ENCODE results near the gene EGFLAM.

Gene EGFLAM

DNA sequence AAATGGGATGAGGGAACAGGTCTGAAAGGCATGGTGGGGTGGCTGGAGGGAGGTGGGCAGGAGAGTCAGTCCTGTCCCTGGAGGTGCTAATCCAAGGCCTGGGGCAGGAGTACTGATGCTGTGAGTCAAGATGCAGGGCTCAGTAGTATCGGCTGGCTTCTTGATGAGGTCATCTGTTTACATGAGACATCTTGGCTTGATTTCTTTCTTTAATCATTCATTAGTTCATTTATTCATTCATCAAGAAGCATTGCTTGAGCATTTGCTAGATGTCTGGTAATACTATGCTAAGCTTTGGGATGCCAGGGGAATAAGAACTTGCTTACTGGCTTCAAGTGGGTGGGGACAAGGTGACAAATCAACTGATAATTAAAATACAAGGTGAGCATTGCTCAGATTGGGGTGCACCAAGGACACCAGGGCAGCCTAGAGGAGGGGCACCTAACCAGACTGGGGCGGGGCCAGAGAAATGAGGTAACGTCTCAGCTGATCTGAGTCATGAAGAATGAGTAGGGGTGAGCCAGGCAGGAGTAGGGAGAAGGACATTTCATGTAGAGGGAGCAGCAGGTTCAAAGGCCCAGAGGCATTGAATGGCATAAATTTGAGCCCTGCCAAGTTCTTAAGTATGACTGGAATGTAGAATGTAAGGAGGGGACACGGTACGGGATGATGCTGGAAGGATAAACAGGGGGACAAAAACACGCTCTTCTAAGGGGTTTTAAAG lies 88.8 kb downstream of the EGFLAM start:
- no peak overlapping the region for H3K4me3 ChIP-seq (replicated peaks; ENCODE audit: low read depth, low read length)
- TF ChIP-seq, protein P1, sequence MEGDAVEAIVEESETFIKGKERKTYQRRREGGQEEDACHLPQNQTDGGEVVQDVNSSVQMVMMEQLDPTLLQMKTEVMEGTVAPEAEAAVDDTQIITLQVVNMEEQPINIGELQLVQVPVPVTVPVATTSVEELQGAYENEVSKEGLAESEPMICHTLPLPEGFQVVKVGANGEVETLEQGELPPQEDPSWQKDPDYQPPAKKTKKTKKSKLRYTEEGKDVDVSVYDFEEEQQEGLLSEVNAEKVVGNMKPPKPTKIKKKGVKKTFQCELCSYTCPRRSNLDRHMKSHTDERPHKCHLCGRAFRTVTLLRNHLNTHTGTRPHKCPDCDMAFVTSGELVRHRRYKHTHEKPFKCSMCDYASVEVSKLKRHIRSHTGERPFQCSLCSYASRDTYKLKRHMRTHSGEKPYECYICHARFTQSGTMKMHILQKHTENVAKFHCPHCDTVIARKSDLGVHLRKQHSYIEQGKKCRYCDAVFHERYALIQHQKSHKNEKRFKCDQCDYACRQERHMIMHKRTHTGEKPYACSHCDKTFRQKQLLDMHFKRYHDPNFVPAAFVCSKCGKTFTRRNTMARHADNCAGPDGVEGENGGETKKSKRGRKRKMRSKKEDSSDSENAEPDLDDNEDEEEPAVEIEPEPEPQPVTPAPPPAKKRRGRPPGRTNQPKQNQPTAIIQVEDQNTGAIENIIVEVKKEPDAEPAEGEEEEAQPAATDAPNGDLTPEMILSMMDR (IDR thresholded peaks at IDR 0.05; ENCODE audit: low read length, missing control alignments): no peak
- DNase-seq (ENCODE audit: low read depth): no peak

DNA sequence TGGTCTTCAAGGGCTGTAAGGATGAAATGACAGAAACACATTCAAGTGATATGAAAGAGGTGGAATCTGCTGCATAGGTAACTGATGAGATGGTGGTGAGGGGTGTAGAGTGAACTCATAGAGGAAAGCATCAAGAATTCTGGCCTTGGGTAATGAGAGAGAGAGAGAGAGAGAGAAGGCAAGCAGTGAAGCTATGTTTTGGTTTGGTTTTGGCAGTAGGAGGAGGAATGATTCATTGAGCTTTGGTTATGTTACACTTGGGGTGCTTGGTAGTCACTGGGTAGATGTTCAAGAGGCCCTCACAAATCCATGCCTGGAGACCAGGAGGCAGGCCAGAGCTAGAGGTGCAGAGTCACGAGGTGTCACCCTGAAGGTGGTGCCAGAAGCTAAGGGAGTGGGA lies 89.5 kb downstream of the EGFLAM start:
- TF ChIP-seq, protein P1 (IDR thresholded peaks at IDR 0.05; ENCODE audit: low read length, missing control alignments): no peak
- DNase-seq (ENCODE audit: low read depth): no peak
- no peak overlapping the region for H3K4me3 ChIP-seq (replicated peaks; ENCODE audit: low read depth, low read length)

GRCh38 chr5:38360323-38361061 lies 102.1 kb downstream of the EGFLAM start:
- TF ChIP-seq, protein P1 (IDR thresholded peaks at IDR 0.05; ENCODE audit: low read length, missing control alignments): no peak
- H3K4me3 ChIP-seq (replicated peaks; ENCODE audit: low read depth, low read length): no peak overlapping the region
- DNase-seq (ENCODE audit: low read depth): no peak

DNA sequence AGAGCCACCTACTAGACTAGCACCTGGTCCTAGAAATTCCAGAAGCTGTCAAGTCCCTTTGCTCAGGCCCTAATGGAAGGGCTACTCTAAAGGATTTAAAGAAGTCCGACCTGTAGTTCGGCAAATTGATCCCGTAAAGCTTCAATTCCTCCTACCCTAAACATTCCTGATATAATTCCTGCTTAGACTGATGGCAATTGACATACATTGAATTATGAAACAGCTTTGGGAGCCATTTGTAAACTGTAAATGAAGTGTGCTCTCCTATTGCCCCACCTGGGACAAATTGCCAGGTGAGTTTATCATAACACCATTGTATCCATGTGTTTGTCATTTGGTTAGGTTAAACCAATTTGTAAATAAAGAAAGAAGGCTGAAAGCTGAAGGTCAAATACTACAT lies 104.4 kb downstream of the EGFLAM start:
- H3K4me3 ChIP-seq (replicated peaks; ENCODE audit: low read depth, low read length): no peak overlapping the region
- TF ChIP-seq, protein P1 (IDR thresholded peaks at IDR 0.05; ENCODE audit: low read length, missing control alignments): no peak
- no peak for DNase-seq (ENCODE audit: low read depth)

- TF ChIP-seq, protein P1 (IDR thresholded peaks at IDR 0.05; ENCODE audit: low read length, missing control alignments): no peak
- no peak overlapping the region for H3K4me3 ChIP-seq (replicated peaks; ENCODE audit: low read depth, low read length)
- DNase-seq (ENCODE audit: low read depth): no peak
These were observed 106.5 kb downstream of the EGFLAM start for GRCh38 chr5:38364825-38365224.

DNA sequence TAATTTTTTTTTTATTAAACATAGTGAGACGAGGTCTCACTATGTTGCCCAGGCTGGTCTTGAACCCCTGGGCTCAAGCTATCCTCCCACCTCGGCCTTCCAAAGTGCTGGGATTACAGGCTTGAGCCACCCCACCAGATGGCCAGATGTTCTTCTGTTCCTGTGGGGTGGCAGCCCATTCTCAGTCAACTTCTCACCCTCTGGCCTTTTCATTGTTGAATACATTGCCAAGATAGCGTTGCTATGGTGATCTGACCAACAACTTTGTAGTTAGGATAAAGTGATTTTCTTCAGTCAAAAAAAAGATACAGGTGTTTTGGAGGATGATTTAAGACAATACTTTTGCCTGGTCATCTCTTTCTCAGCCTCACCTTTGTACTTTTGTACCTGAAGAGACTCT lies 109.1 kb downstream of the EGFLAM start:
- DNase-seq (ENCODE audit: low read depth): peak; percentile 17

More for the DNA sequence above, 109.1 kb downstream of the EGFLAM start:
- TF ChIP-seq, protein P1 (IDR thresholded peaks at IDR 0.05; ENCODE audit: low read length, missing control alignments): no peak
- no peak overlapping the region for H3K4me3 ChIP-seq (replicated peaks; ENCODE audit: low read depth, low read length)
